ENCODE data around the gene SORBS1.

GRCh38 chr10:95414844-95415485 is 146.2 kb downstream of the SORBS1 start:
- TF ChIP-seq HDAC6 (IDR thresholded peaks at IDR 0.05; ENCODE audit: low read depth, low read length) (no peak), USF2 (IDR thresholded peaks at IDR 0.05; ENCODE audit: low read depth, low read length) (no peak), USF2 (CRISPR knock-in tag; IDR thresholded peaks at IDR 0.05; ENCODE audit: borderline replicate concordance) (no peak), ZNF839 (CRISPR knock-in tag; IDR thresholded peaks at IDR 0.05; ENCODE audit: borderline replicate concordance) (no peak), CTCF (CRISPR knock-in tag; IDR thresholded peaks at IDR 0.05) (no peak), YY1 (IDR thresholded peaks at IDR 0.05; ENCODE audit: insufficient read depth, insufficient replicate concordance, low read depth, low read length) (no peak), PHF20 (CRISPR knock-in tag; IDR thresholded peaks at IDR 0.05) (no peak), CEBPB (IDR thresholded peaks at IDR 0.05; ENCODE audit: borderline replicate concordance, low read depth, low read length) (no peak), NFE2 (CRISPR knock-in tag; IDR thresholded peaks at IDR 0.05) (no peak), POLR2A (IDR thresholded peaks at IDR 0.05; ENCODE audit: insufficient read depth in 1 of 2, low read depth in 2 of 2, low read length in 2 of 2) (no peak), HNRNPH1 (optimal IDR thresholded peaks at IDR 0.05; ENCODE audit: low read depth, low read length) (no peak), ZMYM2 (CRISPR knock-in tag; IDR thresholded peaks at IDR 0.05) (no peak), ZNF674 (CRISPR knock-in tag; IDR thresholded peaks at IDR 0.05; ENCODE audit: low read depth) (no peak)
